Panc1 (cell line): ENCODE data around the gene DONSON. TPM values are rescaled to one million over a fixed set of nuclear protein-coding genes. Genes with fewer than 3 reads are reported as not detected.

Source experiments
- ATAC-seq: fragments of 200-7000 bp; cut with Tn5 transposase; 2 replicates; pipeline ENCODE4 v1.9.1; 2020; ENCODE audit warnings: mild to moderate bottlenecking, moderate library complexity
- BruUV-seq: library from RNA; stranded (reverse); fragments of 400-500 nt; replicated peaks from 2 replicates; lab custom pipeline; 2021; lab: Mats Ljungman, UMichigan
- CTCF ChIA-PET: fragments of 300-600 bp; sonication (Branson Sonifier 250); formaldehyde crosslinking; loops from one replicate; lab custom pipeline; 2022; ENCODE audit warnings: antibody characterized with exemption; lab: Charles Lee
- POLR2A ChIA-PET: fragments of 300-600 bp; sonication (Branson Sonifier 250); formaldehyde crosslinking; loops from one replicate; lab custom pipeline; 2022; ENCODE audit warnings: antibody characterized with exemption; lab: Charles Lee
- DNase-seq: peaks from one replicate; pipeline ENCODE4 v3.0.0-alpha.2; 2010; ENCODE audit warnings: low read depth, low spot score
- H3K27ac ChIP-seq: 2 replicates; pipeline ENCODE4 v1.5.1; 2011; ENCODE audit warnings: mild to moderate bottlenecking, low read length, inconsistent platforms
- H3K27me3 ChIP-seq: fragments of 200-500 bp; sonication (Bioruptor generic); 2 replicates; pipeline ENCODE4 v1.6.0; 2014; ENCODE audit warnings: low read length, inconsistent platforms; ENCODE audit not compliant: control insufficient read depth, insufficient read depth
- H3K36me3 ChIP-seq: fragments of 200-500 bp; sonication (Bioruptor generic); 2 replicates; pipeline ENCODE4 v1.5.1; 2014; ENCODE audit warnings: inconsistent platforms, mild to moderate bottlenecking, low read length, moderate library complexity; ENCODE audit not compliant: control insufficient read depth, insufficient read depth
- H3K4me1 ChIP-seq: 2 replicates; pipeline ENCODE4 v1.5.1; 2011; ENCODE audit warnings: inconsistent platforms, mild to moderate bottlenecking, low read length, moderate library complexity; ENCODE audit not compliant: control insufficient read depth, insufficient read depth
- H3K4me3 ChIP-seq, 2 experiments: 2 replicates each; pipeline ENCODE4 v1.5.1; 2011 to 2012; ENCODE audit warnings: low read depth in 2 of 2, low read length in 2 of 2, mild to moderate bottlenecking in 2 of 2, inconsistent platforms in 1 of 2, moderate library complexity in 1 of 2
- H3K9me3 ChIP-seq: fragments of 200-500 bp; sonication (Bioruptor generic); 2 replicates; pipeline ENCODE4 v1.5.1; 2014; ENCODE audit warnings: low read depth, mild to moderate bottlenecking, inconsistent platforms, low read length, moderate library complexity; ENCODE audit not compliant: control insufficient read depth, insufficient read depth
- CTCF ChIP-seq: fragments of 450-650 bp; IDR thresholded peaks from 2 replicates; pipeline ENCODE4 v1.5.1; 2017; ENCODE audit warnings: mild to moderate bottlenecking
- POLR2AphosphoS5 ChIP-seq: IDR thresholded peaks from 2 replicates; pipeline ENCODE4 v1.6.1; 2012; ENCODE audit warnings: mild to moderate bottlenecking, low read depth, low read length, moderate library complexity
- SIN3A ChIP-seq: IDR thresholded peaks from 2 replicates; pipeline ENCODE4 v1.6.1; 2012; ENCODE audit warnings: low read depth, mild to moderate bottlenecking, low read length, moderate library complexity, borderline replicate concordance; ENCODE audit not compliant: insufficient read depth
- TCF7L2 ChIP-seq: IDR thresholded peaks from 2 replicates; pipeline ENCODE4 v1.6.1; 2011; ENCODE audit warnings: mild to moderate bottlenecking, low read depth, low read length, inconsistent platforms
- in situ Hi-C: cut with HindIII; loops from 2 replicates; pipeline ENCODE4 v1.10.0; 2016; ENCODE audit warnings: low sequenced_read_pairs, low pct_unique_long_range_greater_than_20kb
- intact Hi-C: fragments of 100-400 bp; cut with micrococcal nuclease; formaldehyde crosslinking; loops from one replicate; pipeline ENCODE4 v1.10.0; 2022; ENCODE audit not compliant: unreplicated experiment
- total RNA-seq: library from RNA; stranded (reverse); gene quantifications from one replicate; pipeline ENCODE4 v1.2.1, GENCODE V29; 2021; ENCODE audit not compliant: unreplicated experiment
- TF ChIP-seq, protein P1 (sequence below), 2 experiments: IDR thresholded peaks; 2 replicates each; pipeline ENCODE4 v1.6.1; 2011 to 2012; ENCODE audit warnings: low read depth in 2 of 2, control low read depth in 1 of 2, low read length in 1 of 2, mild to moderate bottlenecking in 1 of 2, moderate library complexity in 1 of 2; ENCODE audit not compliant: insufficient read depth in 1 of 2

DONSON gene
- total RNA-seq, 1 experiment from 2014 or later, result 21.9 TPM

DNA sequence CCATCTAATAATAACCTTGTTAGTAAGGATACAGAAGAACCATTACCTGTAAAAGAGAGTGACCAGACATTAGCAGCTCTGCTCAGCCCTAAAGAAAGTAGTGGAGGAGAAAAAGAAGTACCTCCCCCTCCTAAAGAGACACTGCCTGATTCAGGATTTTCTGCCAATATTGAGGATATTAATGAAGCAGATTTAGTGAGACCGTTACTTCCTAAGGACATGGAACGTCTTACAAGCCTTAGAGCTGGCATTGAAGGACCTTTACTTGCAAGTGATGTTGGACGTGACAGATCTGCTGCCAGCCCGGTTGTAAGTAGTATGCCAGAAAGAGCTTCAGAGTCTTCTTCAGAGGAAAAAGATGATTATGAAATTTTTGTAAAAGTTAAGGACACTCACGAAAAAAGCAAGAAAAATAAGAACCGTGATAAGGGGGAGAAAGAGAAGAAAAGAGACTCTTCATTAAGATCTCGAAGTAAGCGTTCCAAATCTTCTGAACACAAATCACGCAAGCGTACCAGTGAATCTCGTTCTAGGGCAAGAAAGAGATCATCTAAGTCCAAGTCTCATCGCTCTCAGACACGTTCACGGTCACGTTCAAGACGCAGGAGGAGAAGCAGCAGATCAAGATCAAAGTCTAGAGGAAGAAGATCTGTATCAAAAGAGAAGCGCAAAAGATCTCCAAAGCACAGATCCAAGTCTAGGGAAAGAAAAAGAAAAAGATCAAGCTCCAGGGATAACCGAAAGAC, 34.1 kb downstream of the DONSON start:
- in situ Hi-C loops, result no loop called here

DNA sequence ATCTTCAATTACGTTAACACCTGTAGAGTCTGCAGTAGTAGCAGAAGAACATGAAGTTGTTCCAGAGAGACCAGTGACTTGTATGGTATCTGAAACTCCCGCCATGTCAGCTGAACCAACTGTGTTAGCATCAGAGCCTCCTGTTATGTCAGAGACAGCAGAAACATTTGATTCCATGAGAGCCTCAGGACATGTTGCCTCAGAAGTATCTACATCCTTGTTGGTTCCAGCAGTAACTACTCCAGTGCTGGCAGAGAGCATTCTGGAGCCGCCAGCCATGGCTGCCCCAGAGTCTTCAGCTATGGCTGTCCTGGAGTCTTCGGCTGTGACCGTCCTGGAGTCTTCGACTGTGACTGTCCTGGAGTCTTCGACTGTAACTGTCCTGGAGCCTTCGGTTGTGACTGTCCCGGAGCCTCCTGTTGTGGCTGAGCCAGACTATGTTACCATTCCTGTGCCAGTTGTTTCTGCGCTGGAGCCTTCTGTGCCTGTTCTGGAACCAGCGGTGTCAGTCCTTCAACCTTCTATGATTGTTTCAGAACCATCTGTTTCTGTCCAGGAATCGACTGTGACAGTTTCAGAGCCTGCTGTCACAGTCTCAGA, 35.4 kb downstream of the DONSON start:
- intact Hi-C loops, result no loop called here
- POLR2A ChIA-PET, result no interaction called here

More for the DNA sequence above, 34.1 kb downstream of the DONSON start:
- no peak for ATAC-seq
- no peak for TF ChIP-seq SIN3A
- TF ChIP-seq TCF7L2, result no peak
- TF ChIP-seq, protein P1, sequence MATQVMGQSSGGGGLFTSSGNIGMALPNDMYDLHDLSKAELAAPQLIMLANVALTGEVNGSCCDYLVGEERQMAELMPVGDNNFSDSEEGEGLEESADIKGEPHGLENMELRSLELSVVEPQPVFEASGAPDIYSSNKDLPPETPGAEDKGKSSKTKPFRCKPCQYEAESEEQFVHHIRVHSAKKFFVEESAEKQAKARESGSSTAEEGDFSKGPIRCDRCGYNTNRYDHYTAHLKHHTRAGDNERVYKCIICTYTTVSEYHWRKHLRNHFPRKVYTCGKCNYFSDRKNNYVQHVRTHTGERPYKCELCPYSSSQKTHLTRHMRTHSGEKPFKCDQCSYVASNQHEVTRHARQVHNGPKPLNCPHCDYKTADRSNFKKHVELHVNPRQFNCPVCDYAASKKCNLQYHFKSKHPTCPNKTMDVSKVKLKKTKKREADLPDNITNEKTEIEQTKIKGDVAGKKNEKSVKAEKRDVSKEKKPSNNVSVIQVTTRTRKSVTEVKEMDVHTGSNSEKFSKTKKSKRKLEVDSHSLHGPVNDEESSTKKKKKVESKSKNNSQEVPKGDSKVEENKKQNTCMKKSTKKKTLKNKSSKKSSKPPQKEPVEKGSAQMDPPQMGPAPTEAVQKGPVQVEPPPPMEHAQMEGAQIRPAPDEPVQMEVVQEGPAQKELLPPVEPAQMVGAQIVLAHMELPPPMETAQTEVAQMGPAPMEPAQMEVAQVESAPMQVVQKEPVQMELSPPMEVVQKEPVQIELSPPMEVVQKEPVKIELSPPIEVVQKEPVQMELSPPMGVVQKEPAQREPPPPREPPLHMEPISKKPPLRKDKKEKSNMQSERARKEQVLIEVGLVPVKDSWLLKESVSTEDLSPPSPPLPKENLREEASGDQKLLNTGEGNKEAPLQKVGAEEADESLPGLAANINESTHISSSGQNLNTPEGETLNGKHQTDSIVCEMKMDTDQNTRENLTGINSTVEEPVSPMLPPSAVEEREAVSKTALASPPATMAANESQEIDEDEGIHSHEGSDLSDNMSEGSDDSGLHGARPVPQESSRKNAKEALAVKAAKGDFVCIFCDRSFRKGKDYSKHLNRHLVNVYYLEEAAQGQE (IDR thresholded peaks at IDR 0.05; ENCODE audit: insufficient read depth in 1 of 2, low read depth in 2 of 2, low read length in 1 of 2), result no peak
- Histone ChIP-seq H3K36me3 (peaks cover 58% of the 10 kb centered on the region), H3K4me3 (no peak overlapping the region), H3K27me3 (no peaks in the 10 kb centered on the region), H3K4me1 (no peaks in the 10 kb centered on the region), H3K9me3 (no peaks in the 10 kb centered on the region), H3K27ac (no peak overlapping the region)
- CTCF ChIA-PET, result no interaction called here
- no peak for DNase-seq
- intact Hi-C loops, result no loop called here
- POLR2A ChIA-PET, result no interaction called here
- TSS peak; percentile 32 for BruUV-seq

More for the DNA sequence above, 35.4 kb downstream of the DONSON start:
- Histone ChIP-seq H3K27me3 (no peaks in the 10 kb centered on the region), H3K36me3 (peaks cover 55% of the 10 kb centered on the region), H3K9me3 (no peaks in the 10 kb centered on the region), H3K4me3 (no peak overlapping the region), H3K27ac (no peak overlapping the region), H3K4me1 (no peaks in the 10 kb centered on the region)
- BruUV-seq, result no TSS peak
- CTCF ChIA-PET, result no interaction called here
- TF ChIP-seq CTCF (no peak), TCF7L2 (no peak), POLR2AphosphoS5 (no peak), SIN3A (no peak)
- TF ChIP-seq, protein P1 (IDR thresholded peaks at IDR 0.05; ENCODE audit: insufficient read depth in 1 of 2, low read depth in 2 of 2, low read length in 1 of 2), result no peak
- DNase-seq, result no peak
- peak; percentile 40; the same call in 1 of the 2 replicates for ATAC-seq
- in situ Hi-C loops, result no loop called here
